Measurements from ENCODE around the gene MATN1.

The MATN1 gene

GRCh38 chr1:30719406-30720270 is 3.7 kb downstream of the MATN1 start:
- DNase-seq (ENCODE audit: extremely low read depth in 1 of 2, low read depth in 1 of 2), result no peak

DNA sequence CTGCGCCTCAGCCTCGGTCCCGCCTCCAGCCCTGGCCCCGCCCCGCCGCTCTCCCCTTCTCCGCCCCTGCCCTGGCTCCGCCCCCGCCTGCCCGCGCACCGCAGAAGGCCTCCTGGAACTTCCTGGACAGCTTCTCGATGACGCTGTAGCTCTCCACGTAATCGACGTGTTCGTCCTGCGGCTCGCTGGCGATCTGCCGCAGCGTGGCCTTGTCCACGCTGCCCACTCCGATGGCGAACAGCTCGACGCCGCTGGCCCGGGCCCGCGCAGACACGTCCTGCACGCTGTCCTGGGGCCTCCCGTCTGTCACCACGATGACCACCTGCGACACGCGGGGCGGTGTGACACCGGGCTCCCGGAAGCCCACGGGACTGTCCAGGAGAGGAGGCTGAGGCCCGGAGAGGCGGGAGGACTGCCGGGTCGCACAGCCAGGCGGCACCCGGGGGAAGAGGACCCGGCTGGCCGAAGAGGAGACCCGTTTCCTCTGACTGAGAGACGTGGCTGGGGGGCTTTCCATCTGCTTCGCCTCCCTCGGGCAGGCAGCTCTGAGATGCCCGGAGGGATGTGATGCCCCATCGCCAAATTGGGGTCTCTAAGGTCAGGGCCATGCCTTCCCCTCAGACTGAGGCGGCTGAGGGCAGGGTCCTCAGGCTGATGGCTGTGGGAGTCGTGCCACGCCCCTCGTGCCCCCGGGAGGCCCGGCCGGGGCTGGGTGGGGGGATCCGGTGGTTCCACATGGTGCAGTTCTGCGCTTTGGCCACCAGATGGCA is 4.6 kb downstream of the MATN1 start:
- peak; percentile 65 to 69 for DNase-seq (ENCODE audit: extremely low read depth in 1 of 2, low read depth in 1 of 2)

DNA sequence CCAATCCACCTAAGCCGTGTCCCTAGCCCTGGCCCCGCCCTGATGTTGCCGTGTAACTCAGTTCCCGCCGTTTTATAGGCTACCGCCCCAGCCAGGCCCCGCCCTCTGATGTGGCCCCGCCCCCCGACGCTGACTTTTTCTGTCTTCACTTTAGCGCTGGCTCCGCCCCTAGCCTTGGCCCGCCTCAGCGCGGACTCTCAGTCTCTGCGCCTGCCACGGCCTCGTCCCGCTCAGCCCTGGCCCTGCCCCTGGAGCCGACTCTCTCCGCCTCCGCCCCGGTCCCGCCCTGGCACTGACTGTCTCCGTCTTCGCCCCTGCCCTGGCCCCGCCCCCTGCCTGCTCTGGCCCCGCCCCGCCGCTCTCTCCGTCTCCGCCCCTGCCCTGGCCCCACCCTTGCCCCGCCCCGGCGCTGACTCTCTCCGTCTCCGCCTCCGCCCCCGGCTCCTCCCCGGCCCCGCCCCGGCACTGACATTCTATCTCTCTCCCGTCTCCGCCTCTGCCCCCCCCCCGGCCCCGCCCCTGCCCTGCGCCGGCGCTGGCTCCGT is 5.2 kb downstream of the MATN1 start:
- DNase-seq (ENCODE audit: extremely low read depth in 1 of 2, low read depth in 1 of 2), result peak; percentile 98

GRCh38 chr1:30716646-30717045 is 6.7 kb downstream of the MATN1 start:
- no peak for DNase-seq (ENCODE audit: extremely low read depth in 1 of 2, low read depth in 1 of 2)

- DNase-seq (ENCODE audit: extremely low read depth in 1 of 2, low read depth in 1 of 2), result no peak
Measured at GRCh38 chr1:30715886-30716285, 7.5 kb downstream of the MATN1 start.

GRCh38 chr1:30715216-30715615 is 8.2 kb downstream of the MATN1 start:
- no peak for DNase-seq (ENCODE audit: extremely low read depth in 1 of 2, low read depth in 1 of 2)

- DNase-seq (ENCODE audit: extremely low read depth in 1 of 2, low read depth in 1 of 2), result no peak
Measured at GRCh38 chr1:30714536-30715090, 8.8 kb downstream of the MATN1 start.

- no peak for DNase-seq (ENCODE audit: extremely low read depth in 1 of 2, low read depth in 1 of 2)
Measured at GRCh38 chr1:30714025-30714424, 9.4 kb downstream of the MATN1 start.

DNA sequence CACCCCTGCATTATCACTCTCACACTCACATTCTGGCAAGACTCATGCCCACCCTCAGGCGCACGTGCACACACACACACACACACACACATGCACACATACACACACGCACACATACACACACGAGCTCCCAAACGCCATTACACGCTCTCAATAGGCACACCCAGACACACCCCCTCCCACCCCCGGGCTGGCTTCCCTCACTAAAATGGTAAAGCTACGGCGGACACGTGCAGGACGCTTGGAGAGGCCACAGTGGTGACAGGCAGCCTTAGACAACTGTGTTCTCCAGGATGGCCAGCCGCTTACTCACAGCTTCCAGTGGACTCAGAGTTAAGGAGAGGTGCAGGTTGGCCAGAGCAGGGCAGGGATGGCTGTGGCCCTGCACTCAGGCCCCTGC is 10.1 kb downstream of the MATN1 start:
- no peak for DNase-seq (ENCODE audit: extremely low read depth in 1 of 2, low read depth in 1 of 2)

- no peak for DNase-seq (ENCODE audit: extremely low read depth in 1 of 2, low read depth in 1 of 2)
Measured at GRCh38 chr1:30712583-30712982, 10.8 kb downstream of the MATN1 start.

- no peak for DNase-seq (ENCODE audit: extremely low read depth in 1 of 2, low read depth in 1 of 2)
Measured at GRCh38 chr1:30710407-30710806, 13.0 kb downstream of the MATN1 start.

DNA sequence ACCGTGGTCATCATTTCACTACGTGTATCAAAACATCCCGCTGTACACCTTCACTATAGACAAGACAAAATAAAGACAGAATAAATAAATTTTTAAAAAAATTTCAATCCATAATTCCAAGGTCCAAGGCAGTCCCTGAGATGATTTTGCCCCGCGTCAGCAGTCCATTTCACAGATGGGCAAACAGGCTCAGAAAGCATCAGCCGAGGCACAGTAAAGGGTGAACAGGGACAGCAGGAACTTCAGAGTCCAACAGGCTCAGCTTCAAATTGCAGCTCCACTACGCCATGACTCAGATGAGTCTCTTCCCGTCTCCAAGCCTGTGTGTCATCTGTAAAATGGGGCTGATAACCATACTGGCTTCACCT is 15.0 kb downstream of the MATN1 start:
- DNase-seq (ENCODE audit: extremely low read depth in 1 of 2, low read depth in 1 of 2), result no peak

DNA sequence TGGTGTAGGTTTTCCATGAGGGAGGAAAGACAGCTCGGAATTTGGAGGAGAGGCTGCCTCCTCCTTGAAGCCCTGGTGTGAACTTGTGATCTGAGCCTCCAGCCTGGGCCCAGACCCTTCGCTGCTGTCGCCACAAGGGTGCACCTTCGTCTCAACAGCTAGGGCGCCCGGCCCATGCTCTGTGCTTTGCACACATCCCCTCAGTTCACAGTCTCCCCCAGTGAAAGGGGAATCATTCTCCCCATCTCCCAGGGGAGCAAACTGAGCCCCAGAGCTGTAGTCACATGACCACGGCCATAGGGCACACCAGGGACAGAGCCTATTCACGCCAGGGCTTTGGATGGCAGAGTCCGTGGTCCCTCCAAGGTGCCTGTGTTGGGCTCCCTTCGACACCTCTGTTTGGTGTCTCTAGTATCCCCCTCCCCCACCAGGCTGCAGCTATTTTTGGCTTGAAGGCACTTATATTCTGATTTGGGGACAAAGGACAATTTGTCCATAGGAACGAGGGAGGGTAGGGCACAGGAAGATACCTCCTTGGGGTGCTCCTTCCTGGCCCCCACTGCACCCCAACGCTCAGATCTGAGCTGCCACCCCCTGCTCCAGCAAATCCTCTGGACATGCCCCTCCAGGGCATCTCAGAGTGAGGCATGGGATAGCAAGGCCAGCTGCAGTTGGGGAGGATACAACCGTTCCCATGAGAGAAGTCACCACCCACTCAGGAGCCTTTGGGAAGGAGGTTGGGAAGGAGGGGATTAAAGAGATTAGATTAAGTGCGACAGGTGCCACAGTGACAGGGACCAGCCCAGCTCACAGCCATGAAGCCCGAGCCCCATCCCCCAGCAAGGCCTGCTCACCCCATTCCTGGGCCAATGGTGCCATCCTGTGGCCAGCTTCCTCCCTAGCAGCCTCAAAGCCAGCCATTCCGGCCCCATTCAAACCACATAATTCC is 15.7 kb downstream of the MATN1 start:
- DNase-seq (ENCODE audit: extremely low read depth in 1 of 2, low read depth in 1 of 2), result peak; percentile 23 to 34

DNA sequence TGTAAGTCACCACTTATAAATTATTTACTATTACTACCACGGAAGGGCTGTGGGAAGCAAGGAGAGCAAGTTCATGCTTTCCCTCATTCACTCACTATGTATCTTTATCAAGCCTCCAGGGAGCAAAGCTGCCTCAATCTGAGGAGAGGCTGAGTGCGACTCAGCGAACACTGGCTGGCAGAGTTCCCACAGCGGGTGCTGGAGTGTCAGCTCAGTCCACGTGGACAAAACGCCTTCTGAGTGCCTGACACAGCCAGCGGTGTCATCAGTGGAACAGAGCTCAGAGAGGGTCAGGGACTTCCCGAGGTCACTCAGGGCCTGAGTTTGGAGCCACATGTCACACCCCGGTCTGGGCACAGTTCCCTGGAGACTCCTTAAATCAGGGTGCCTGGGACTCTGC is 16.9 kb downstream of the MATN1 start:
- DNase-seq (ENCODE audit: extremely low read depth in 1 of 2, low read depth in 1 of 2), result no peak

DNA sequence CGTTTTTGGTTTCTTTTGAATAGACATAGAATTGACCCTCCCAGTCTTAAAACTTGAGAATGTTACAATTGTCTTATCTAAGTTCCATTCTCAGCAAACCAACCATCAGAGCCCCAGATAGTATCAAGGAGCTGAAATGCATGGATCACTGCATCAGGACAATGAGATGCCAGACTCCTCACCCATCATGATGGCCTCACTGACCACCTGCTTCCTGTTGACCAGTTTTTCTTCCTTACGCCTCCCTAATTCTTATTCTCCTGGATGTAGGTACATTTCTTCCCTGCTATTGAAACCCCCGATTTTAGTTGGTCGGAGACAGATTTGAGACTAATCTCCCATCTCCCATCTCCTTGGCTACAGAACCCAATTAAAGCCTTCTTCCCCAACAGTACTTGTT is 17.7 kb downstream of the MATN1 start:
- DNase-seq (ENCODE audit: extremely low read depth in 1 of 2, low read depth in 1 of 2), result no peak

- DNase-seq (ENCODE audit: extremely low read depth in 1 of 2, low read depth in 1 of 2), result no peak
Measured at GRCh38 chr1:30704765-30705509, 18.4 kb downstream of the MATN1 start.

DNA sequence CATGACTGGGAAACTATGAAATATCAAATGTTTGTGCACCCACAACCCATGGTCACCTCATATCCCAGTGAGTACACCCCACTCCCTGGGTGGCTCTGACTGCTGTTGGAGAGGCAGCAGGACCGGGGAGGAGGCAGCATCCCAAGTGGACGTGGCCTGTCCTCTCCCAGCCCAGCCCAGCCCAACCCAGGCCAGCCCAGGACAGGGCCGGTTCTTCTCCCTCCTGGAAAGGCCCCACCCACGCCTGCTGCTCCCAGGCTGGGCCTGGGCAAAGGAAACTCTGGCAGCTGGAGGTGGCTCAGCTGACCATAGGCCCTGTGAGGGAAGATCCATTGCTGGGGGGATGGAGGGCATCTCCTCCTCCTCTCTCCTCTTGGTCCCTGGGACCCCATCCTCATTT is 19.1 kb downstream of the MATN1 start:
- DNase-seq (ENCODE audit: extremely low read depth in 1 of 2, low read depth in 1 of 2), result no peak

GRCh38 chr1:30702823-30703222 is 20.6 kb downstream of the MATN1 start:
- no peak for DNase-seq (ENCODE audit: extremely low read depth in 1 of 2, low read depth in 1 of 2)

DNA sequence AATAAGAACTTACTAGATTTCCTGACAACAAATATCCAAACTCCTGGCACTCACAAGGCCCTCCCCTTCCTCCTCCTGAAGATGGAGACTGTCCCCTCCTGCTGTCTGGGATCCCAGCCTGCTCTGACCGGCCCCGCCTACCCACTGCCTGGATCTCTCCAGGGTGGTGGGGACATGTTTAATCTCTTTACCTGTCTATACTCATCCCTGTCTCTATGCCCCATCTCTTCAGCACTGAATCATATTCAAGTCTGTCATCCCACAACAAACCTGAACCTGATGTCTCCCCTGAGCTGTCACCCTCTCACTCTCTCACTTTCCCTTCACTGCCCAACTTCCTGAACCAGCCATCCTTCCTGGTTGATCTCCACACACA is 22.1 kb downstream of the MATN1 start:
- no peak for DNase-seq (ENCODE audit: extremely low read depth in 1 of 2, low read depth in 1 of 2)

Data from stimulated activated CD8-positive, alpha-beta memory T cell treated with anti-CD3 and anti-CD28 coated beads, Interleukin-7, amount 100 ng/mL, for 48 hours (primary cell).